Stimulated activated effector memory CD8-positive, alpha-beta T cell treated with anti-CD3 and anti-CD28 coated beads, Interleukin-12 subunit alpha, Interleukin-12 subunit beta, amount 100 ng/mL, for 72 hours (primary cell): ENCODE measurements around the gene KAT14.
"Not testable (repeated sequence)": the region's sequence is repeated elsewhere in the genome, so short reads cannot be mapped to it uniquely, and the experiment has no call there.

ENCODE experiments used
- ATAC-seq: fragments of 150-1000 bp; cut with Tn5 transposase; 2 replicates; pipeline ENCODE4 v1.10.0; 2021
- DNase-seq, 2 donors: peaks; one replicate each; pipeline ENCODE4 v3.0.0; 2021 to 2022; ENCODE audit warnings: low spot score in 2 of 2
- H3K27ac Mint-ChIP-seq: one replicate; pipeline ENCODE4 v1.8.0; 2022; ENCODE audit warnings: mild to moderate bottlenecking, mixed read lengths
- H3K36me3 Mint-ChIP-seq: one replicate; pipeline ENCODE4 v1.8.0; 2022; ENCODE audit warnings: mild to moderate bottlenecking, mixed read lengths
- H3K4me1 Mint-ChIP-seq: one replicate; pipeline ENCODE4 v1.8.0; 2022; ENCODE audit warnings: mixed read lengths
- H3K4me3 Mint-ChIP-seq: one replicate; pipeline ENCODE4 v1.8.0; 2022; ENCODE audit warnings: mild to moderate bottlenecking, mixed read lengths
- H3K9me3 Mint-ChIP-seq: one replicate; pipeline ENCODE4 v1.8.0; 2022; ENCODE audit warnings: mixed read lengths

Gene KAT14, protein sequence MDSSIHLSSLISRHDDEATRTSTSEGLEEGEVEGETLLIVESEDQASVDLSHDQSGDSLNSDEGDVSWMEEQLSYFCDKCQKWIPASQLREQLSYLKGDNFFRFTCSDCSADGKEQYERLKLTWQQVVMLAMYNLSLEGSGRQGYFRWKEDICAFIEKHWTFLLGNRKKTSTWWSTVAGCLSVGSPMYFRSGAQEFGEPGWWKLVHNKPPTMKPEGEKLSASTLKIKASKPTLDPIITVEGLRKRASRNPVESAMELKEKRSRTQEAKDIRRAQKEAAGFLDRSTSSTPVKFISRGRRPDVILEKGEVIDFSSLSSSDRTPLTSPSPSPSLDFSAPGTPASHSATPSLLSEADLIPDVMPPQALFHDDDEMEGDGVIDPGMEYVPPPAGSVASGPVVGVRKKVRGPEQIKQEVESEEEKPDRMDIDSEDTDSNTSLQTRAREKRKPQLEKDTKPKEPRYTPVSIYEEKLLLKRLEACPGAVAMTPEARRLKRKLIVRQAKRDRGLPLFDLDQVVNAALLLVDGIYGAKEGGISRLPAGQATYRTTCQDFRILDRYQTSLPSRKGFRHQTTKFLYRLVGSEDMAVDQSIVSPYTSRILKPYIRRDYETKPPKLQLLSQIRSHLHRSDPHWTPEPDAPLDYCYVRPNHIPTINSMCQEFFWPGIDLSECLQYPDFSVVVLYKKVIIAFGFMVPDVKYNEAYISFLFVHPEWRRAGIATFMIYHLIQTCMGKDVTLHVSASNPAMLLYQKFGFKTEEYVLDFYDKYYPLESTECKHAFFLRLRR

DNA sequence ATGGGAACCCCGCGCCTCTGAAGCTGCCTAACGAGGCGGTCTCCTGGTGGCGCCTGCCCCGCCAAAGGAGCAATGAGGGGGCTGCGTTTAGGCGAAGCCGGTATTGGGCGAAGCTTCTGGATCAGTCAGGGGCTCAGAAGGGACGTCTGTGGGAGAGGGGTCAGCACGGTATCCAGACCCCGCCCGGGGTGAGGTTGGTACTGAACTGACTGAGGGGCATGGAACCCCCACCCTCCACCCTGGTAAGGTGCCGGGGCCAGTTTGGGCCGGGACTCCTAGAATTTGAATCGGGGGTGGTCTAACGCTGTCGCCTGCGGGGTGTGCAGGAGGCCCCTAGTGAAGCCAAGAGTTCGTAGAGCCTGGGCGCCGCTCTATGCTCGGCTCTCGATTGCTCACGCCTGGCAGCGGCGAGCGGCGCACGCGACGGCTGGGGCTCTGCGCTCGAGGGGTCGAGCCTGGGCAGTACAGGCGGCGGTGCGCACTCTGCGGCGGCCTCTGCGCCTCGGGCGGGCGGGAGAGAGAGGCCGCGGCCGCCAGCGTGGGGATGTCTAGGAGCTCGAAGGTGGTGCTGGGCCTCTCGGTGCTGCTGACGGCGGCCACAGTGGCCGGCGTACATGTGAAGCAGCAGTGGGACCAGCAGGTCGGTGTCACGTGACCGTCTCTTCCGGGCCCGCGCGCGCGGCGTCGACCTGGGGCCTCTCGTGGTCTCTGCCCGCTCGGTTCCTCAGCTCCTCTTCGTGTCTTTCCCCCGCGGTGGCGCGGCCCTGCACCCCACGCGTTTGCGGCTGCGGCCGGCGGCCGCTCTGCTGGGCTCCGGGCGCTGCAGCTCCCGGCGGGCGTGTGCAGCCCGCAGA, at the start of gene KAT14, which contains the start of gene PET117:
Gene KAT14 (plus strand): TSS at position 452 of the 854 bp plus-strand sequence. CDS start 4,798 bp downstream, outside the sequence.
Gene PET117 (plus strand): TSS at position 452 of the 854 bp plus-strand sequence. CDS start 93 bp downstream, at position 545.
- Mint-ChIP-seq H3K36me3 (peaks cover 22% of the 10 kb centered on the region), H3K4me1 (peaks cover 18% of the 10 kb centered on the region), H3K9me3 (no peaks in the 10 kb centered on the region), H3K27ac (peak within 1 kb of the TSS; percentile 94), H3K4me3 (peak within 1 kb of the TSS; percentile 67)
- ATAC-seq: peak; percentile 93
- peak; percentile 95 to 97 for DNase-seq

DNA sequence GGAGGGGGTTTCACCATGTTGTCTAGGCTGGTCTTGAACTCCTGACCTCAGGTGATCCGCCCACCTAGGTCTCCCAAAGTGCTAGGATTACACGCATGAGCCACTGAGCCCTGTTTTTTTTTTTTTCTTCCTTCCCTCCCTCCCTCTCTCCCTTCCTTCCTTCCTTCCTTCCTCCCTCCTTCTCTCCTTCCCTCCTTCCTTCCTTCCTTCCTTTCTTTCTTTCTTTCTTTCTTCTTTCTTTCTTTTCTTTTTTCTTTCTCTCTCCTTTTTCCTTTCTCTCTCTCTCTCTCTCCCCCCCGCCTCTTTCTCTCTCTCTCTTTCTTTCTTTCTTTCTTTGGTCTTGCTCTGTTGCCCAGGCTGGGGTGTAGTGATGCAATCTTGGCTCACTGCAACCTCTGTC, 49.4 kb upstream of the KAT14 start:
- H3K4me1 Mint-ChIP-seq: not testable (repeated sequence)

DNA sequence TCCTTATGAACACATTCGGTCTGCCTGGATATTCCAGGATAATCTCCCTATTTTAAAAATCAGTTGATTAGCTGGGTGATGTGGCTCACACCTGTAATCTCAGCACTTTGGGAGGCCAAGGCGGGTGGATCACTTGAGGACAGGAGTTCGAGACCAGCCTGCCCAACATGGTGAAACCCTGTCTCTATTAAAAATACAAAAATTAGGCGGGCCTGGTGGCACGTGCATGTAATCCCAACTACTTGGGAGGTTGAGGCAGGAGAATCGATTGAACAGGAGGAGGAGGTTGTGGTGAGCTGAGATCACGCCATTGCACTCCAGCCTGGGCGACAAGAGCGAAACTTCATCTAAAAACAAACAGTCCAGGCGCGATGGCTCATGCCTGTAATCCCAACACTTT, 48.8 kb upstream of the KAT14 start:
- not testable (repeated sequence) for H3K4me1 Mint-ChIP-seq, H3K4me3 Mint-ChIP-seq, DNase-seq, ATAC-seq, H3K36me3 Mint-ChIP-seq, H3K27ac Mint-ChIP-seq, H3K9me3 Mint-ChIP-seq

More for the DNA sequence above, 49.4 kb upstream of the KAT14 start:
- not testable (repeated sequence) for ATAC-seq, H3K36me3 Mint-ChIP-seq, H3K27ac Mint-ChIP-seq, H3K4me3 Mint-ChIP-seq, H3K9me3 Mint-ChIP-seq, DNase-seq

DNA sequence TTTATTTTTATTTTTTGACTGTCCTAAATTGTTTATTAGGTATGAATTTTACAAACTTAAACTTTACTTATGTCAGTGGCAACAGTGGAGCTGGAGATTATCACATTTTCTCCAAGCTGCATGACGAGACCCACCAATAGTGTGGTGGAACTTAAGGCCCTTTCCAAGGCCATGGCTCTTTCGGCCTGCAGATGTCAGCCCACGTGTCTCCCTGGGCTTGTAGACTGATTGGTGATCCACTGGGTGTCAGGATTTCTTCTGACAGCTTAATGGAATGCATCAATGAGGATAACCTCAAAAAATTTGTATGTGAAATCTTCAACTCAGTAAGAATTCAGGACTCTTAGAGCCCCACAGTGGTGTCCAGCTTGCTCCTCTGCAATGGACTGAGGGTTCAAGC, 47.6 kb upstream of the KAT14 start:
- DNase-seq: no peak
- H3K9me3 Mint-ChIP-seq: no peaks in the 10 kb centered on the region
- ATAC-seq: no peak
- H3K27ac Mint-ChIP-seq: no peak overlapping the region
- H3K36me3 Mint-ChIP-seq: peaks cover 5% of the 10 kb centered on the region
- no peaks in the 10 kb centered on the region for H3K4me1 Mint-ChIP-seq
- no peak overlapping the region for H3K4me3 Mint-ChIP-seq

DNA sequence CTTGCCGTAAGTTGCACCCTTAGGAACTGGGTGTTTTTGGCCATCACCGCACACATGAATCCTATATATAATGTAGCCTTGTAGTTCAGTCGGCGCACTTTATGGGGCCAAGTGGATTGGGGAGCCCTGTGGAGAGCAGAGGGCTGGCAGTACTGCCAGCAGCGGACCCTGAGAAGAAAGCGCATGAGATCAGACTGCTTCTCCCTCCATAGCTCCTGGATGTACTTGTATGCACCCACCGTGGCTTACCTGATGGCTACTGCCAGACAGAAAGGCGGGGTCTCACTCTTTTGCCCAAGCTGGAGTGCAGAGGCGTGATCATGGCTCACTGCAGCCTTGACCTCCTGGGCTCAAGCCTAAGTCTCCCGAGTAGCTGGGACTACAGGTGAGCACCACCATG, 47.2 kb upstream of the KAT14 start:
- peaks cover 5% of the 10 kb centered on the region for H3K36me3 Mint-ChIP-seq
- H3K27ac Mint-ChIP-seq: no peak overlapping the region
- H3K4me1 Mint-ChIP-seq: no peaks in the 10 kb centered on the region
- DNase-seq: no peak
- no peak overlapping the region for H3K4me3 Mint-ChIP-seq
- ATAC-seq: no peak
- H3K9me3 Mint-ChIP-seq: no peaks in the 10 kb centered on the region

DNA sequence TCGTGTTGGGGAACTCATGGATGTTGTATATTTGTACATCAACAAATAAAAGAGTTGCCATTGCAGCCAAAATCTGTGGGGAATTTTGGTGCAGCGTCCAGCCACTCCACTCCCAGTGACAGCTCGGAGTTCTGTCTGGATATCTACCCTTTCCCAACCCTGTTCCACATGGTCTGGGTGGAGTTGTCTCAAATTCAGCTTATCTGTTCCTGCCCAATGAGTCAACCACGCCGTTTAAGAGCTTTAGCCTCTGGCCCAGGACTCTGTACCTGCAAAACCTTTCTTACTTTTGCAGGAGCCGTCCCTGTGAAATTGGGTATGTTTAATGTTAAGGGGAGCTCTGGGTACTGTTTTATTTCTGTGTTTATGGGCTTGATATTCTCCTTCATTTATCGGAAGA, 46.0 kb upstream of the KAT14 start:
- no peak overlapping the region for H3K27ac Mint-ChIP-seq
- H3K4me3 Mint-ChIP-seq: no peak overlapping the region
- H3K4me1 Mint-ChIP-seq: no peaks in the 10 kb centered on the region
- peaks cover 5% of the 10 kb centered on the region for H3K36me3 Mint-ChIP-seq
- DNase-seq (no peak), ATAC-seq (no peak)
- H3K9me3 Mint-ChIP-seq: no peaks in the 10 kb centered on the region

DNA sequence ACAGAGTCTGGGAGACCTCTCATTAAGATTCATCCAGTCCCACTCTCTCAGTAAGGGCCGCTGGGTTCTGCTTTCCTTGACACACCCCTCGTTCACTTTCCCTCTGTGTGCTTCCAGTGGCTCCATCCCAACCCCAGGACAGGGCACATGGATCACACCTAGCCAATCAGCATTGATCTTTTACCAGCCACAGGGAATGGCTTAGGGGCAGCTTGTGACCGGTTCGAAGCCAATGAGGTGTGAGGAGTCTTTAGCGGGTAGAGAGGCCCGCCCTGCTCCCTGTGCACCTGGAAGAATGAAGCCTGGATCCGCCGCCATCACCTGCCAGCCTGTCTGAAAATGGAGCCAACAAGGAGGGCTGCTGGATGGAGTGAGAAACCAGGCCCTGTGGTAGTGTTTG, 44.8 kb upstream of the KAT14 start:
- Mint-ChIP-seq H3K9me3 (no peaks in the 10 kb centered on the region), H3K4me3 (no peak overlapping the region), H3K4me1 (no peaks in the 10 kb centered on the region), H3K27ac (no peak overlapping the region), H3K36me3 (peaks cover 5% of the 10 kb centered on the region)
- DNase-seq: no peak
- ATAC-seq: no peak

DNA sequence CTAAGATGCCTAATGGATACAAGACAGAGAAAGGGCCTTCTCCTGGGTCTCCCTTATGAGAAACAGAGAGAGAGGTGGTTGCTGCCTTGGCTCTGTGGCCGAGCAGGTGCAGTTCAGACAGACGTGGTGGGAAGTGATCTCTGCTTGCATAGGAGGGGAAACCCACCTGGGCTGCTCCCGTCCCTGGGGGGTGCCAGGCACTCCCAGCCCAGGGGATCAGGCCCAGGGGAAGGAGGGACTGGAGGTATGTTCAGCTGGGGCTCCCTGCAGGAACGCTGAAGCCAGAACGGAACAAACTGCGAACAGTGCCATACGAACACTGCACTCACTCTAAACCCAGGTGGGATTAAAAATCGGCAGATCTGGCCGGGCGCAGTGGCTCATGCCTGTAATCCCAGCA, 44.3 kb upstream of the KAT14 start:
- Mint-ChIP-seq H3K27ac (no peak overlapping the region), H3K4me3 (no peak overlapping the region), H3K36me3 (peaks cover 5% of the 10 kb centered on the region), H3K4me1 (no peaks in the 10 kb centered on the region), H3K9me3 (no peaks in the 10 kb centered on the region)
- DNase-seq (no peak), ATAC-seq (no peak)

DNA sequence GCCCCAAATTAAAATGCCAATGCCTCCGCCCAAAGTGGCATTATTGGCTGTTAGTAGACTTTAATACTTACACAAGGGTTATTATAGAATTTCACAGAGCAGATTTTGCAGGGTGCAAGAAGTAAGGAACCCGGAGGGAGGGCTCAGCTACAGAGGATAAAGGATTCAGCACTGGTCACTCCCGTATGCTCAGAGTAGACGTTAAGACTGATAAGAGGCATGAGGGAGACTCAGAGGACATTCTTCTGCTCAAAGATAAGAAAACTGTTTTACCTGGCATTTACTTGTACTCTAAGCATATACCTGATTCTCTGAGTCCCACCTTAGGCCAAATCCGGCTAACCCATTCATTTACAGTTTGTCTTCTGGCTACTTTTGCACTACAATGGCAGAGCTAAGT, 43.5 kb upstream of the KAT14 start:
- DNase-seq (no peak), ATAC-seq (no peak)
- Mint-ChIP-seq H3K4me1 (no peaks in the 10 kb centered on the region), H3K9me3 (no peaks in the 10 kb centered on the region), H3K36me3 (no peaks in the 10 kb centered on the region), H3K4me3 (no peak overlapping the region), H3K27ac (no peak overlapping the region)

DNA sequence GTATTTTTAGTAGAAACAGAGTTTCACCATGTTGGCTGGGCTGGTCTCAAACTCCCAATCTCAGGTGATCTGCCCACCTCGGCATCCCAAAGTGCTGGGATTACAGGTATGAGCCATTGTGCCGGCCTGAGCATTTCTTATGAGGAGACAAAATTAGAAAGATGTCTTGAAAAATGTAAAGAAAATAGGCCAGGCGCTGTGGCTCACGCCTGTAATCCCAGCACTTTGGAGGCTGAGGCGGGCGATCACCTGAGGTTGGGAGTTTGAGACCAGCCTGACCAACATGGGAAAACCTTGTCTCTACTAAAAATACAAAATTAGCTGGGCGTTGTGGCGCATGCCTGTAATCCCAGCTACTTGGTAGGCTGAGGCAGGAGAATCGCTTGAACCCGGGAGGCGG, 37.1 kb upstream of the KAT14 start:
- not testable (repeated sequence) for H3K9me3 Mint-ChIP-seq, H3K4me1 Mint-ChIP-seq, H3K4me3 Mint-ChIP-seq, H3K36me3 Mint-ChIP-seq, ATAC-seq, H3K27ac Mint-ChIP-seq, DNase-seq

DNA sequence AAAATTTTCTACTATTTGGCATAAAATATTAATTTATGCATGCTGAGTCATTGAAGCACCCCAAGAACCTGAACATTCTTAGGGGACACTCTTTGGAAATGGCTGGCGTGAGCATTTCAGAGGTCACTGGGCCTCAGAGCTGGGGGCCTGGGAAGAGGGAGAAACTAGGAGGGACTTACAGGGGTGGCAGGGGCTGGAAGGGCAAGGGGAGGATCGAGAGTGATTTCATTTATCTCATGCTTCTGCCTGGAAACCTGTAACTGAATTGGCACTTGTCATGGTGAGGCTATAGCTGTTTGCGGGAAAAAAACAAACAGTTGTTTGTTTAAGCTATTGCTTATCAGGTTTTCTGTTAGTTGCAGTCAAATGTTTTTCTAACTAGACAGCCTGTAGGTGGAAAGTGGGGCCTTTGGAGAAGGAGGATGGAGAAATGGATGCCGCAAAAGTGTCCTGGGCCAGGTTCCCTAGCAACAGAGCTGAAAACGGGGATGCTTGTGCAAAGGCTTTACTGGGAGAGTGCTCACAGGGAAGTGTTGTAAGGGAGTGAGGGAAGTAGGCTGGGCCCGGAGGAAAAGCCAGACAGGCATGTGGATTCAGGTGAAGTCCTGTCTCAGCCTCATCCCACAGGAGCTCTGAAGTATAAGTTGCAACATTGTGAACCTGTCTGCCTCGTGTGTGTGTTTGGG, 36.4 kb upstream of the KAT14 start:
- no peaks in the 10 kb centered on the region for H3K36me3 Mint-ChIP-seq
- peak in 1 of 2 donors; percentile 18 for DNase-seq
- ATAC-seq: no peak
- no peak overlapping the region for H3K4me3 Mint-ChIP-seq
- no peaks in the 10 kb centered on the region for H3K4me1 Mint-ChIP-seq
- no peaks in the 10 kb centered on the region for H3K9me3 Mint-ChIP-seq
- H3K27ac Mint-ChIP-seq: no peak overlapping the region

DNA sequence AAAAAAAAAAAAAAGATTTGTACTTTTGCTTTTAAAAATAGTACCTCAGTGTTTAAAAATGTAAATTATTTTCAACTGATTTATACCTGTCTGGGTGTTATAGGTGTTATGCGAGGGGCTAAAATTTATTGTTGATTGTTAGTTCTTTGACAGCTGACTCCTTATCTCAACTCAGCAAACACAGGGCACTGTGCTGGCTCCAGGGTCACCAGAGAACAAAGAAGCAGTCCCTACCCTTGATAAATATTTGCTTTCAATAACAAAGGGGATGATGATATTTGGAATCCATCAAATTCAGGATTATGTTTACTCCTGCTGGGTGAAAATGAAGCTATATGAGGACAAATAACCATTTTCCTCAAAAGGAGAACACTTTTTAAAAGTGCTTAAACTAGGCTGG, 34.2 kb upstream of the KAT14 start:
- Mint-ChIP-seq H3K27ac (no peak overlapping the region), H3K9me3 (no peaks in the 10 kb centered on the region), H3K36me3 (no peaks in the 10 kb centered on the region), H3K4me1 (no peaks in the 10 kb centered on the region), H3K4me3 (no peak overlapping the region)
- peak in 1 of 2 donors; percentile 6 for DNase-seq
- no peak for ATAC-seq

DNA sequence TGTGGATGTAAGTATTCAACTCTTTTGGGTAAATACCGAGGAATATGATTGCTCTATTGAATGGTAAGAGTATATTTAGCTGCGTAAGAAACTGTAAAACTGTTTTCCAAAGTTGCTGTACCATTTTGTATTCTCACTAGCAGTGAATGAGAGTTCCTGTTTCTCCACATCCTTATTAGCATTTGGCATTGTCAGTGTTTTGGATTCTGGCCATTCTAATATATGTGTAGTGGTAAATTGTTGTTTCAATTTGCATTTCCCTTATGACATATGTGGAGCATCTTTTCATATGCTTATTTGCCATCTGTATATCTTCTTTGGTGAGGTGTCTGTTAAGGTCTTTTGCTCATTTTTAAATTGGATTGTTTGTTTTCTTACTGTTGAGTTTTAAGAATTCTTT, 29.3 kb upstream of the KAT14 start:
- Mint-ChIP-seq H3K36me3 (no peaks in the 10 kb centered on the region), H3K9me3 (no peaks in the 10 kb centered on the region)
- no peak for ATAC-seq

DNA sequence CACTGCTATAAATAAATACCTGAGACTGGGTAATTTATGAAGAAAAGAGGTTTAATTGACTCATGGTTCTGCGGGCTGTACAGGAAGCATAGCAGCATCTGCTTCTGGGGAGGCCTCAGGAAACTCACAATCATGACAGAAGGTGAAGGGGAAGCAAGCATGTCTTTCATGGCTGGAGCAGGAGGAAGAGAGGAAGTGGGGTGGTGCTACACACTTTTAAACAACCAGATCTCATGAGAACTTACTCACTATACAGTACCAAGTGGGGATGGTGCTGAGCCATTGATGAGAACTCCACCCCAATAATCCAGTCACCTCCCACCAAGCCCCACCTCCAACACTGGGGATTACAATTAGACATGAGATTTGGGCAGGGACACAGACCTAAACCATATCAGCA, 9.1 kb upstream of the KAT14 start:
- peak; percentile 58 for ATAC-seq
- not testable (repeated sequence) for H3K4me1 Mint-ChIP-seq, H3K27ac Mint-ChIP-seq, DNase-seq, H3K9me3 Mint-ChIP-seq, H3K4me3 Mint-ChIP-seq, H3K36me3 Mint-ChIP-seq

More for the DNA sequence above, 29.3 kb upstream of the KAT14 start:
- no peak overlapping the region for H3K27ac Mint-ChIP-seq
- no peak overlapping the region for H3K4me3 Mint-ChIP-seq
- no peak for DNase-seq
- no peaks in the 10 kb centered on the region for H3K4me1 Mint-ChIP-seq

DNA sequence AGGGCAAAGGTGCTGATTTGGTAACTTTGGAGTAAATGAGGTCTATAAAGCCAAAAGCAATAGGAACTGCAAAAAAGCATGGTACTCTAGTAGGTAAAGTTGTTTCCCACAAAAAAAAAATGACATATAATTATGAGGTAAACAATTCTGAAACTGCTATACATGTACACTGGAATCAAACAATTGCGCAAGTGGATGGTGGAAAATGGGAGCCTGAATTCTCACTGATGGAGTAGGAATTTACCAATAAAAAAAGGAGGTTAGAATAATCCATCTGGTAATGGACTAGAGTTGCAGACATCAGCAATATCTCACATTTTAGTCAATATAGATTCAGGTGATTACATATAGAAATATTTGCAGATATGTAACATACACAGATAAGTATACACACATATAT, 5.0 kb upstream of the KAT14 start:
- no peak for ATAC-seq
- DNase-seq: no peak
- H3K4me3 Mint-ChIP-seq: no peak overlapping the region
- H3K4me1 Mint-ChIP-seq: peaks cover 6% of the 10 kb centered on the region
- peaks cover 13% of the 10 kb centered on the region for H3K36me3 Mint-ChIP-seq
- peaks cover 4% of the 10 kb centered on the region for H3K9me3 Mint-ChIP-seq
- H3K27ac Mint-ChIP-seq: no peak overlapping the region
